Muscle layer of colon (tissue), 2 donors: ENCODE results near the gene SPPL2B.

Experiments used
- H3K27ac ChIP-seq: one replicate; pipeline ENCODE4 v1.7.0; 2013; ENCODE audit warnings: low read depth, mild to moderate bottlenecking, low read length, moderate library complexity
- H3K27me3 ChIP-seq, 2 donors: one replicate each; pipeline ENCODE4 v1.7.0; 2013; ENCODE audit warnings: low read length in 2 of 2, mild to moderate bottlenecking in 2 of 2; ENCODE audit not compliant: insufficient read depth in 2 of 2, control insufficient read depth in 1 of 2
- H3K36me3 ChIP-seq: one replicate; pipeline ENCODE4 v1.7.0; 2013; ENCODE audit warnings: mild to moderate bottlenecking, low read length; ENCODE audit not compliant: insufficient read depth
- H3K4me1 ChIP-seq: one replicate; pipeline ENCODE4 v1.7.0; 2013; ENCODE audit warnings: mild to moderate bottlenecking, low read length; ENCODE audit not compliant: insufficient read depth
- H3K4me3 ChIP-seq, 2 donors: one replicate each; pipeline ENCODE4 v1.7.0; 2013; ENCODE audit warnings: low read length in 2 of 2, low read depth in 1 of 2, mild to moderate bottlenecking in 1 of 2, moderate library complexity in 1 of 2
- H3K9ac ChIP-seq: one replicate; pipeline ENCODE4 v1.7.0; 2013; ENCODE audit warnings: low read length
- H3K9me3 ChIP-seq: one replicate; pipeline ENCODE4 v1.7.0; 2013; ENCODE audit warnings: mild to moderate bottlenecking, low read length
- donor health status: abdominal sarcoma.
- donor health status: Adenocarcinoma of cecum.

The SPPL2B gene

DNA sequence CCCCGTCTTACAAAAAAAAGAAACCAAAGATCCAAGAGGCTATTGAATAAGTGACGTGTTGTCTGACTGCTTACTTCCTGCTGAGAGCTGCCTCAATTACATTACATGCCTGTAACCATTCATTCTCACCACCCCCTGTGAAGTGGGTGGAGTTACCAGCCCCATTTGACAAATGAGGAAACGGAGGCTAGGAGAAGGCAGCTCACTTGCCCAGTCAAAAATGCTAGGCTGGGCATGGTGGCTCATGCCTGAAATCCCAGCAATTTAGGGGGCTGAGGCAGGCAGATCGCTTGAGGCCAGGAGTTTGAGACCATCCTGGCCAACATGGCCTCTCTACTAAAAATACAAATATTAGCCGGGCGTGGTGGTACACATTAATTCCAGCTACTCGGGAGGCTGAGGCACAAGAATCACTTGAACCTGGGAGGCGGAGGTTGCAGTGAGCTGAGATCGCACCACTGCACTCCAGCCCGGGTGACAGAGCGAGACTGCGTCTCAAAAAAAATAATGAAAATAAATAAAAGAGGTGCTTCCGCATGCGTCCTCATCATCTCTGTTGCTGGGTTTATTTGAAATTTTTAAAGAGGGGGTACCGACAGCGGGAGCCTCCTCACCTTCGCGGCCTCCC lies 597 bp upstream of the SPPL2B start:
- Histone ChIP-seq H3K9me3 (no peaks in the 10 kb centered on the region), H3K27me3 (no peaks in the 10 kb centered on the region), H3K36me3 (no peaks in the 10 kb centered on the region), H3K9ac (peak overlapping the region; percentile 65), H3K27ac (peak overlapping the region; percentile 85), H3K4me3 (peak overlapping the region; percentile 82 to 93), H3K4me1 (peaks cover 40% of the 10 kb centered on the region)

DNA sequence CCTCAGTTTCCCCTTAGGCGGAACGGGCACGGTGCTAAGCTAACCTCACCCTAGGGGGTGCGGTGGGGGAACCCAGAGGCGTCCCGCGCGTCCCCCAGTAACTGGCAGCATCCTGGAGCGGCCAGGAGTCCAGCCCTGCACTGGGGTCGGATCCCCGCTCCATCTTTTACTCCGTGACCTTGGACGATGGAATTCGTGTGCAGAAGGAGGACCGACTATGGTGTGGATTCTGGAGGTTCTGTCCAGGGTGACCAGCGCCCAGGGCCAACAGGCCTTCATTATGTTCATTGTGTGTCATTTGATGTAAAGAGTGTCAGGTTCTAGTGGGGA lies 630 bp downstream of the SPPL2B start:
- H3K9ac ChIP-seq, result peak overlapping the region; percentile 65
- H3K9me3 ChIP-seq, result no peaks in the 10 kb centered on the region
- peak overlapping the region; percentile 82 to 93 for H3K4me3 ChIP-seq
- H3K27me3 ChIP-seq, result no peaks in the 10 kb centered on the region
- H3K27ac ChIP-seq, result peak overlapping the region; percentile 85
- peaks cover 40% of the 10 kb centered on the region for H3K4me1 ChIP-seq
- no peaks in the 10 kb centered on the region for H3K36me3 ChIP-seq

DNA sequence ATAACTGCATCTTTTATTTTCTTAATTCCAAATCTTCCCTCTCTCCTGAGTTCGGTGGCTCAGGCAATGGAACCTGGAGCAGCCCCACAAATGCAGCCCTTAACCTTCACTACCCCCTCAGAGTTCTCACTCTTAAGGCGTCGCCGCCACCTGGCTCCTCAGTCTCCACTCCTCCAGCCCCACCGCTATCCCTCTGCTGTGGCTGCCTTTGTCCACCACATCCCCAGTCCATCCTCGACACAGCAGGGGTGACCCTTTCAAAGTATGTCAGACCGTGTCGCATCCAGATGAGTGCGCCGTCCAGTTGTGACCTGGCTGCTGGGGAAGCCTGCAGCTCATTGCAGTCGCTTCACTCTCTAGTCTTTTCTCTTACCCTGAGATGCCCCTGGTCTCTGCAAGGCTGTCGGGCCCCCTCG lies 1.0 kb downstream of the SPPL2B start:
- peak overlapping the region; percentile 65 for H3K9ac ChIP-seq
- no peaks in the 10 kb centered on the region for H3K27me3 ChIP-seq
- no peak overlapping the region for H3K27ac ChIP-seq
- peaks cover 40% of the 10 kb centered on the region for H3K4me1 ChIP-seq
- no peaks in the 10 kb centered on the region for H3K9me3 ChIP-seq
- H3K36me3 ChIP-seq, result no peaks in the 10 kb centered on the region
- H3K4me3 ChIP-seq, result peak overlapping the region; percentile 82 to 93

DNA sequence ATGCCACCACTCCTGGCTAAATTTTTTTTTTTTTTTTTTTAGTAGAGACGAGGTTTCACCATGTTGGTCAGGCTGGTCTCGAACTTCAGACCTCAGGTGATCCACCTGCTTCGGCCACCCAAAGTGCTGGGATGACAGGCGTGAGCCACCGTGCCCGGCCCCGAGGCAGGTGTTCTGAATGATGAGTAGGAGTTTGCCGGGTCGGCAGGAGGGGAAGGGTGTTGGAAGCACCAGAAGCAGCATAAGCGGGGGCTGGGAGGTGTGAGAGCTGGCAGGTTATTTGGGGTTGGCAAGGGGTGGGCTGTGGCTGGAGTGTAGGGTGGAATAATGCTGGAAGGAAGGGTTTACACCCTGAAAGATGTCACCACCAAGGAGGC lies 1.8 kb downstream of the SPPL2B start:
- H3K27ac ChIP-seq, result no peak overlapping the region
- no peaks in the 10 kb centered on the region for H3K27me3 ChIP-seq
- no peak overlapping the region for H3K4me3 ChIP-seq
- no peak overlapping the region for H3K9ac ChIP-seq
- no peaks in the 10 kb centered on the region for H3K9me3 ChIP-seq
- no peaks in the 10 kb centered on the region for H3K36me3 ChIP-seq
- peaks cover 40% of the 10 kb centered on the region for H3K4me1 ChIP-seq

DNA sequence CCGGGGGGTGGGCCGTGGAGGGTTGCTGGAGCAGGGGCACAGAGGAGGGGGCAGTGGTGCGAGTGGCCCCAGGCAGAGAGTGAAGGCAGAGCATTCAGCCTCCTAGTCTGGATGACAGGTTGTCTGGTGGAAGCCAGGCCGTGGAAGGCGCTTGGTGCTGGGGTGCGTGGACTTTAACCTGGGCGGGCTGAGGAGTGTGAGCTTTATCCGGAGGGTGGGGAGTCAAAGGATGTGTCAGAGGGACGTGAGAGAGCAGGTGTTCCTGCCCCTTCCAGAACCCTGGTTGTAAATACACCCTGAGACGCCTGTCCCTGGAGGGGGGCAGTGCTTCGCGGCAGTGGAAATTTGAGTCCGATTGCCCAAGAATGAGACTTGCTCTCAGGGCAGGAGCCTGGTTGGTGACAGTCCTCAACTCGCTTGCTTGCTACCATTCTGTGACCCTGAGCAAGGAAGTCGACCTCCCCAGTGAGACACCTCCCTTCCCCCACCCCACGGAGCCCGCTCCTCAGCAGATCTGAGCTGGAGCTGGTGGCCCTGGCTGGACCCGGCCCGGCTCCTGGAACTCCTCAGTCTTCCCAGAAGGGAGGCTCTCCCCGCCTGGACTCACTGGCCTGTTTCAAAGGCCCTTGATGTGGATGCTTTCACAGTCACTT lies 2.3 kb downstream of the SPPL2B start:
- H3K27ac ChIP-seq, result no peak overlapping the region
- no peaks in the 10 kb centered on the region for H3K9me3 ChIP-seq
- H3K4me1 ChIP-seq, result peaks cover 40% of the 10 kb centered on the region
- H3K4me3 ChIP-seq, result no peak overlapping the region
- no peak overlapping the region for H3K9ac ChIP-seq
- no peaks in the 10 kb centered on the region for H3K27me3 ChIP-seq
- H3K36me3 ChIP-seq, result no peaks in the 10 kb centered on the region

DNA sequence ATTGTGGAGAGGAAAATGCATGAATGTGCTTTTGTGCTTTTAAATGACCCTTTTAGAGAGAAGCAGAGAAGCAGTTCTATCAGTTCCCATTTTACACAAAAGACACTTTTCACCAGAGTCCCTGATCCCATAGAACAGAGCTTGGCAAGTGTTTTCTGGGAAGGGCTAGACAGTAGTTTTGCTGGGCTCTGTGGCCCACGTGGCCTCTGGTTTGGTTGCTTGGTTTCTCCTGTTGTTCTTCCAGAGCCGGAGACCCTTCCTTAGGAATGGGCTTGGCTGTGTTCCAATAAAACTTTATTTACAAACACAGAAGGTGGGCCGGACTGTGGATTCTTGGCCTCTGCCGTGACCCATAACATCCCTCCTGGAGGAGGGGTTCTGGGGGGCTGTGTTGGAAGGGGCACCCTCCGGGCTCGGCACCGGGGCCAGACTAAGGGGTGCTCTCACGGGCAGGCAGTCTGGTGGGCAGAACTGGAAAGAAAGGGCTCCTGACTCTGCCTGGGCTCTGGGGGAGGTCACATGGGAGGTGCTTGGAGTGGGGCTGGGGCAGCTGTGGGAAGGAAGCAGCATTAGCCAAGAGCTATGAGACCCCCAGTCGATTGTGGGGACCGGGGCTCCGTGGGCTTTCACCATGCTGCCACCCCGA lies 3.2 kb downstream of the SPPL2B start:
- peaks cover 40% of the 10 kb centered on the region for H3K4me1 ChIP-seq
- no peak overlapping the region for H3K9ac ChIP-seq
- H3K27ac ChIP-seq, result no peak overlapping the region
- no peak overlapping the region for H3K4me3 ChIP-seq
- H3K9me3 ChIP-seq, result no peaks in the 10 kb centered on the region
- no peaks in the 10 kb centered on the region for H3K36me3 ChIP-seq
- no peaks in the 10 kb centered on the region for H3K27me3 ChIP-seq

DNA sequence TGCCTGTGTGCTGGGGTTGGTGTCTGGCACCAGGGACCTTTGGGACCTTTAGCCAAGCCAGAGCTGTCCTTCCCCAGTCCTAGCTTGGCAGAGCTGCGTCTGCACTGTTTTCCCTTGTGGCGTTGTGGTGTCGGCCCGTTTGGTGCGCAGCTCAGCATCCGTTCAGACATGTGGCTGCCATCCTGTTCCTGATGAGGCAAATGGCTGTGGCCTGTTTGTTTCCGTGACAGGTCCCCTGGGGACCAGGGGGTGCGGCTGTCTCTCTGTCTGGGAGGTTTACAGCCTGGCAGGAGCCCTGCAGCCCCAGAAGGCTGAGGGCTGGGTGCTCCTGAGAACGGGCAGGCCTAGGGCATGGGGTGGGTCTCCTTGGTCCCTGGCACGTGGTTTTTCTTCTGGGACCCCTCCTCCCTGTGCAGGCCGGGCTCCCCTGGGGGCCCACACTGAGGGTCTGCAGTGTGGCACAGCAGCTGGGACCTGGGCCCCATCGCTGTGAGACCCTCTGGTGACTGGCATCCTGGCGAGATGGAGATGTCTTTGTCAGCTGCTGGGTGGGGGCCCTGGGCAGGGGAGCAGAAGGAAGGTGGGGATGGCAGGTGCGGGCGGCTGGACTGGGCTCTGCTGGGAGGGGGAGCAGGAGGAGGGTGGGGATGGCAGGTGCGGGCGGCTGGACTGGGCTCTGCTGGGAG lies 4.0 kb downstream of the SPPL2B start:
- H3K9ac ChIP-seq, result no peak overlapping the region
- no peak overlapping the region for H3K27ac ChIP-seq
- no peaks in the 10 kb centered on the region for H3K36me3 ChIP-seq
- no peaks in the 10 kb centered on the region for H3K27me3 ChIP-seq
- H3K9me3 ChIP-seq, result no peaks in the 10 kb centered on the region
- peaks cover 33% of the 10 kb centered on the region for H3K4me1 ChIP-seq
- H3K4me3 ChIP-seq, result no peak overlapping the region

DNA sequence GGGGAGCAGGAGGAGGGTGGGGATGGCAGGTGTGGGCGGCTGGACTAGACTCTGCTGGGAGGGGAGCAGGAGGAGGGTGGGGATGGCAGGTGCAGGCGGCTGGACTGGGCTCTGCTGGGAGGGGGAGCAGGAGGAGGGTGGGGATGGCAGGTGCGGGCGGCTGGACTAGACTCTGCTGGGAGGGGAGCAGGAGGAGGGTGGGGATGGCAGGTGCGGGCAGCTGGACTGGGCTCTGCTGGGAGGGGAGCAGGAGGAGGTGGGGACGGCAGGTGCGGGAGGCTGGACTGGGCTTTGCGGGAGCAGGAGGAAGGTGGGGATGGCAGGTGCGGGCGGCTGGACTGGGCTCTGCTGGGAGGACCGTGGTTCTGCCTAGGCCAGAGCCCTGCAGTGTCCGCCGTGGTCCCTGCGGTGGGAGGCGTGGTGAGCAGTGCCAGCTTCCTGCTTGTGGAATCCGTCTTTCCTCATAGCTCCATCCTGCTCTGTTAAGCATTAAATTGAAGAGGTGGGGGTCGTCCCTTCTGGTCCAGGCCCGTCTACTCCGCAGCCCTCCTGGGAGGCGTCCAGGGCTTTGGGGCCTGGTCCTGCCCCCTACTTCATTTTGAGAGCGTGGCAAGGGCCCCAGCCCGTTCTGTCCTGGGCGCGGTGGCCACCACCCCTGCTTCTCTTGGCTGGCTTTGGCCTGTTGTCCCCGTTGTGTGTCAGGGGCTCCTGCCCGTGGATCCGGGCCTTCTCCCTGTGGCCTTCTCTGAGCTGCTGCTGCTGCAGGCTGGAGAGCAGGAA lies 4.7 kb downstream of the SPPL2B start:
- H3K36me3 ChIP-seq, result no peaks in the 10 kb centered on the region
- no peaks in the 10 kb centered on the region for H3K27me3 ChIP-seq
- H3K9ac ChIP-seq, result no peak overlapping the region
- peaks cover 30% of the 10 kb centered on the region for H3K4me1 ChIP-seq
- H3K9me3 ChIP-seq, result no peaks in the 10 kb centered on the region
- H3K4me3 ChIP-seq, result no peak overlapping the region
- no peak overlapping the region for H3K27ac ChIP-seq

DNA sequence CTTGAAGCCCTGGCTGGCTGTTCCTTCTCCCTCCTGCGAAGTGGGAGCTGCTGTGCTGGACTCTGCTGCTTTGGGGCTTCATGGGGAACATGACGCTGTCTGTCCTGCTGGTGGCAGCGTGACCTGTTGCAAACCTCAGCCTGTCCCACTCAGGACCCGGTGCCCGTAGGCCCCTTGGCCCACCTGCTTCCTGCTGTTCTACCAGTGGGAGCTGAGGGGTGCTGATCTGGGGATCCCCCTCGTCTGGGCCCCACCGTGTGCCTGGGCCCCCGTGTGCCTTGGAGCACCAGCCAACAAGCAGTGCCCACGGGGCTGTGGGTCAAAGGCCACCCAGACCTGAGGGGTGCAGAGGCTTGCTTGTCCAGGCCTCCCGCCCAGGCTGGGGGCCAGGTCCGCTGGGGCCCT lies 5.3 kb downstream of the SPPL2B start:
- Histone ChIP-seq H3K36me3 (no peaks in the 10 kb centered on the region), H3K27ac (no peak overlapping the region), H3K27me3 (no peaks in the 10 kb centered on the region), H3K4me1 (peaks cover 30% of the 10 kb centered on the region), H3K9me3 (no peaks in the 10 kb centered on the region), H3K9ac (no peak overlapping the region), H3K4me3 (no peak overlapping the region)

DNA sequence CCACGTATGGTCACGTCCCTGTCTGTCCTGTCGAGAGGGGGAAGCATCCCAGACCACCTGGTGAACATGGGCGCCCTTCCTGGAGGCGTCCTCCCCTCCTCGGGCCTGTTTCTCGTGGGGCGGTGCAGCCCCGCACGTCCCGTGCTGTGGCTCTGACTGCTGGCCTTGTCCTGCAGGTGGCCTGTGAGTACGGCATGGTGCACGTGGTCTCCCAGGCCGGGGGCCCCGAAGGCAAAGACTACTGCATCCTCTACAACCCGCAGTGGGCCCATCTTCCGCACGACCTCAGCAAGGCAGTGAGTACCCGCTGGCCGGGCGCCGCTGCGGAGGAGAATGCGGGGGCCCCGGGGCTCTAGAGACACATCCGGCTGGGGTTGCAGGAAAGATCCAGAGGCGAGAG lies 5.9 kb downstream of the SPPL2B start:
- Histone ChIP-seq H3K4me3 (no peak overlapping the region), H3K4me1 (peaks cover 26% of the 10 kb centered on the region), H3K27me3 (no peaks in the 10 kb centered on the region), H3K9me3 (no peaks in the 10 kb centered on the region), H3K36me3 (no peaks in the 10 kb centered on the region), H3K27ac (no peak overlapping the region), H3K9ac (no peak overlapping the region)
